NCI-H82 treated with DMSO at 0.1 percent for 48 hours (cell line): ENCODE measurements around the gene STAT5B.

ENCODE experiments used
- DNase-seq: peaks from one replicate; lab custom pipeline; 2025; ENCODE audit not compliant: unreplicated experiment; lab: John Stamatoyannopoulos, UW

The STAT5B gene

GRCh38 chr17:42286411-42287221, 10.4 kb upstream of the STAT5B start:
- DNase-seq = no peak

GRCh38 chr17:42285346-42286050, 9.3 kb upstream of the STAT5B start:
- DNase-seq = no peak

GRCh38 chr17:42284566-42284965, 8.4 kb upstream of the STAT5B start:
- DNase-seq = no peak

GRCh38 chr17:42284024-42284369, 7.8 kb upstream of the STAT5B start:
- no peak for DNase-seq

GRCh38 chr17:42283241-42284023, 7.2 kb upstream of the STAT5B start:
- DNase-seq = no peak

GRCh38 chr17:42282478-42283080, 6.4 kb upstream of the STAT5B start:
- DNase-seq = no peak

GRCh38 chr17:42281571-42282096, 5.4 kb upstream of the STAT5B start:
- no peak for DNase-seq

GRCh38 chr17:42279776-42280630, 3.8 kb upstream of the STAT5B start:
- DNase-seq = no peak

GRCh38 chr17:42277342-42277712, 1.1 kb upstream of the STAT5B start:
- no peak for DNase-seq

GRCh38 chr17:42276609-42277341, 584 bp upstream of the STAT5B start:
- DNase-seq = no peak

- no peak for DNase-seq
Observed at GRCh38 chr17:42275527-42276358, 448 bp downstream of the STAT5B start.

- DNase-seq = no peak
Observed at GRCh38 chr17:42274812-42275526, 1.2 kb downstream of the STAT5B start.

GRCh38 chr17:42274253-42274542, 2.0 kb downstream of the STAT5B start:
- no peak for DNase-seq

- DNase-seq = no peak
Observed at GRCh38 chr17:42273474-42274252, 2.5 kb downstream of the STAT5B start.

GRCh38 chr17:42272162-42272907, 3.9 kb downstream of the STAT5B start:
- no peak for DNase-seq

GRCh38 chr17:42271779-42272035, 4.5 kb downstream of the STAT5B start:
- no peak for DNase-seq
